ENCODE results near the gene ATPAF1.
"Not testable (repeated sequence)": the region's sequence is repeated elsewhere in the genome, so short reads cannot be mapped to it uniquely, and the experiment has no call there.

ATPAF1 gene

GRCh38 chr1:46675549-46676314, 7.6 kb upstream of the ATPAF1 start:
- CTCF ChIA-PET = no interaction called here
- POLR2A ChIA-PET = interaction anchor here (1.3 kb wide), 1 partner anchor 22 kb away, joined by 3 read pairs; no protein-coding TSS in a partner anchor

GRCh38 chr1:46673749-46674182, 5.6 kb upstream of the ATPAF1 start:
- ChIA-PET POLR2A (no interaction called here), CTCF (no interaction called here)
- no peak for TF ChIP-seq HDGF (IDR thresholded peaks at IDR 0.05; ENCODE audit: borderline replicate concordance)
- no peak for TF ChIP-seq NFRKB (IDR thresholded peaks at IDR 0.05)
- DNase-seq (ENCODE audit: extremely low spot score) = no peak

More at GRCh38 chr1:46675549-46676314, 7.6 kb upstream of the ATPAF1 start:
- TF ChIP-seq, protein P1, sequence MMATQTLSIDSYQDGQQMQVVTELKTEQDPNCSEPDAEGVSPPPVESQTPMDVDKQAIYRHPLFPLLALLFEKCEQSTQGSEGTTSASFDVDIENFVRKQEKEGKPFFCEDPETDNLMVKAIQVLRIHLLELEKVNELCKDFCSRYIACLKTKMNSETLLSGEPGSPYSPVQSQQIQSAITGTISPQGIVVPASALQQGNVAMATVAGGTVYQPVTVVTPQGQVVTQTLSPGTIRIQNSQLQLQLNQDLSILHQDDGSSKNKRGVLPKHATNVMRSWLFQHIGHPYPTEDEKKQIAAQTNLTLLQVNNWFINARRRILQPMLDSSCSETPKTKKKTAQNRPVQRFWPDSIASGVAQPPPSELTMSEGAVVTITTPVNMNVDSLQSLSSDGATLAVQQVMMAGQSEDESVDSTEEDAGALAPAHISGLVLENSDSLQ (IDR thresholded peaks at IDR 0.05) = no peak
- TF ChIP-seq L3MBTL2 (conservative IDR thresholded peaks at IDR 0.05) (no peak), CTBP1 (IDR thresholded peaks at IDR 0.05; ENCODE audit: borderline replicate concordance) (no peak), FOXM1 (IDR thresholded peaks at IDR 0.05; ENCODE audit: borderline replicate concordance) (no peak), LEF1 (IDR thresholded peaks at IDR 0.05; ENCODE audit: borderline replicate concordance) (no peak), FOXA1 (IDR thresholded peaks at IDR 0.05) (no peak), HDGF (IDR thresholded peaks at IDR 0.05; ENCODE audit: borderline replicate concordance) (no peak), SUZ12 (IDR thresholded peaks at IDR 0.05) (no peak), SP1 (IDR thresholded peaks at IDR 0.05) (no peak), BHLHE40 (IDR thresholded peaks at IDR 0.05; ENCODE audit: borderline replicate concordance) (no peak)
- no peak for DNase-seq (ENCODE audit: extremely low spot score)

GRCh38 chr1:46672696-46673095, 4.5 kb upstream of the ATPAF1 start:
- ChIA-PET CTCF (interaction anchor here (0.7 kb wide), 1 partner anchor 36 kb away, joined by 4 read pairs; no protein-coding TSS in a partner anchor), POLR2A (no interaction called here)
- DNase-seq (ENCODE audit: extremely low spot score) = no peak
- TF ChIP-seq ZNF384 (IDR thresholded peaks at IDR 0.05) (no peak), ARNT (IDR thresholded peaks at IDR 0.05) (no peak), LEF1 (IDR thresholded peaks at IDR 0.05; ENCODE audit: borderline replicate concordance) (no peak), FOXK2 (IDR thresholded peaks at IDR 0.05) (no peak), NFRKB (IDR thresholded peaks at IDR 0.05) (no peak), HDGF (IDR thresholded peaks at IDR 0.05; ENCODE audit: borderline replicate concordance) (no peak), CTBP1 (IDR thresholded peaks at IDR 0.05; ENCODE audit: borderline replicate concordance) (no peak), ELF4 (IDR thresholded peaks at IDR 0.05) (no peak), L3MBTL2 (conservative IDR thresholded peaks at IDR 0.05) (no peak), FOXM1 (IDR thresholded peaks at IDR 0.05; ENCODE audit: borderline replicate concordance) (no peak), FOXA1 (IDR thresholded peaks at IDR 0.05) (no peak), BHLHE40 (IDR thresholded peaks at IDR 0.05; ENCODE audit: borderline replicate concordance) (no peak), SUZ12 (IDR thresholded peaks at IDR 0.05) (no peak), SP1 (IDR thresholded peaks at IDR 0.05) (no peak), TARDBP (IDR thresholded peaks at IDR 0.05) (no peak)
- TF ChIP-seq, protein P1 (IDR thresholded peaks at IDR 0.05) = no peak

- CTCF ChIA-PET = no interaction called here
- no peak for DNase-seq (ENCODE audit: extremely low spot score)
- TF ChIP-seq, protein P1 (IDR thresholded peaks at IDR 0.05) = no peak
- TF ChIP-seq LEF1 (IDR thresholded peaks at IDR 0.05; ENCODE audit: borderline replicate concordance) (no peak), FOXA1 (IDR thresholded peaks at IDR 0.05) (no peak), NFRKB (IDR thresholded peaks at IDR 0.05) (no peak), FOXM1 (IDR thresholded peaks at IDR 0.05; ENCODE audit: borderline replicate concordance) (no peak), TARDBP (IDR thresholded peaks at IDR 0.05) (no peak), L3MBTL2 (conservative IDR thresholded peaks at IDR 0.05) (no peak), ARNT (IDR thresholded peaks at IDR 0.05) (no peak), ZNF384 (IDR thresholded peaks at IDR 0.05) (no peak), CTBP1 (IDR thresholded peaks at IDR 0.05; ENCODE audit: borderline replicate concordance) (no peak), HDGF (IDR thresholded peaks at IDR 0.05; ENCODE audit: borderline replicate concordance) (no peak), SP1 (IDR thresholded peaks at IDR 0.05) (no peak), FOXK2 (IDR thresholded peaks at IDR 0.05) (no peak), SUZ12 (IDR thresholded peaks at IDR 0.05) (no peak), ELF4 (IDR thresholded peaks at IDR 0.05) (no peak), BHLHE40 (IDR thresholded peaks at IDR 0.05; ENCODE audit: borderline replicate concordance) (no peak)
- POLR2A ChIA-PET = interaction anchor here (0.8 kb wide), 1 partner anchor 9 kb away, joined by 4 read pairs; no protein-coding TSS in a partner anchor
Measured at GRCh38 chr1:46671554-46671953, 3.4 kb upstream of the ATPAF1 start, which contains the start of gene TEX38. Gene TEX38 (plus strand): TSS chr1:46671854. CDS start chr1:46671935, 81 bp downstream.

- POLR2A ChIA-PET = no interaction called here
- no peak for TF ChIP-seq ZNF384 (IDR thresholded peaks at IDR 0.05)
- no peak for DNase-seq (ENCODE audit: extremely low spot score)
- CTCF ChIA-PET = no interaction called here
Measured at GRCh38 chr1:46670134-46670533, 2.0 kb upstream of the ATPAF1 start.

- no peak for DNase-seq (ENCODE audit: extremely low spot score)
- ChIA-PET CTCF (no interaction called here), POLR2A (no interaction called here)
- TF ChIP-seq ZNF384 (IDR thresholded peaks at IDR 0.05) = no peak
- TF ChIP-seq FOXK2 (IDR thresholded peaks at IDR 0.05) = no peak
- TF ChIP-seq SP1 (IDR thresholded peaks at IDR 0.05) = no peak
- no peak for TF ChIP-seq TARDBP (IDR thresholded peaks at IDR 0.05)
- no peak for TF ChIP-seq SUZ12 (IDR thresholded peaks at IDR 0.05)
- no peak for TF ChIP-seq FOXA1 (IDR thresholded peaks at IDR 0.05)
- TF ChIP-seq BHLHE40 (IDR thresholded peaks at IDR 0.05; ENCODE audit: borderline replicate concordance) = no peak
- TF ChIP-seq, protein P1 (IDR thresholded peaks at IDR 0.05) = no peak
- no peak for TF ChIP-seq NFRKB (IDR thresholded peaks at IDR 0.05)
- TF ChIP-seq LEF1 (IDR thresholded peaks at IDR 0.05; ENCODE audit: borderline replicate concordance) = no peak
- no peak for TF ChIP-seq HDGF (IDR thresholded peaks at IDR 0.05; ENCODE audit: borderline replicate concordance)
- no peak for TF ChIP-seq L3MBTL2 (conservative IDR thresholded peaks at IDR 0.05)
- TF ChIP-seq ARNT (IDR thresholded peaks at IDR 0.05) = no peak
- TF ChIP-seq FOXM1 (IDR thresholded peaks at IDR 0.05; ENCODE audit: borderline replicate concordance) = no peak
- no peak for TF ChIP-seq ELF4 (IDR thresholded peaks at IDR 0.05)
Measured at GRCh38 chr1:46665983-46666382, 2.2 kb downstream of the ATPAF1 start.

- CTCF ChIA-PET; DNase-seq (ENCODE audit: extremely low spot score); POLR2A ChIA-PET: not testable (repeated sequence)
Measured at GRCh38 chr1:46662919-46663318, 5.2 kb downstream of the ATPAF1 start.

- POLR2A ChIA-PET; CTCF ChIA-PET; DNase-seq (ENCODE audit: extremely low spot score): not testable (repeated sequence)
Measured at GRCh38 chr1:46660116-46660515, 8.0 kb downstream of the ATPAF1 start.

Data from HEK293T (cell line).